GM12873 (cell line): Measurements from ENCODE around the gene NT5C2.

Experiments used
- CTCF ChIP-seq: IDR thresholded peaks from 2 replicates; pipeline ENCODE4 v1.5.1; 2012; ENCODE audit warnings: low read depth, mild to moderate bottlenecking, moderate library complexity, low read length, control low read depth; ENCODE audit not compliant: insufficient read depth; ENCODE audit errors: missing control alignments

The NT5C2 gene

GRCh38 chr10:103144041-103144440 is 49.0 kb downstream of the NT5C2 start:
- no peak for TF ChIP-seq CTCF

- no peak for TF ChIP-seq CTCF
Measured at GRCh38 chr10:103141950-103142349, 51.1 kb downstream of the NT5C2 start.

- TF ChIP-seq CTCF: no peak
Measured at GRCh38 chr10:103140469-103140868, 52.6 kb downstream of the NT5C2 start.

GRCh38 chr10:103139803-103140202 is 53.3 kb downstream of the NT5C2 start:
- no peak for TF ChIP-seq CTCF

GRCh38 chr10:103130910-103131309 is 62.2 kb downstream of the NT5C2 start:
- TF ChIP-seq CTCF: no peak

GRCh38 chr10:103127241-103127640 is 65.8 kb downstream of the NT5C2 start:
- TF ChIP-seq CTCF: no peak

GRCh38 chr10:103125323-103126267 is 67.5 kb downstream of the NT5C2 start:
- TF ChIP-seq CTCF: no peak
